H1 (cell line): Measurements from ENCODE around the gene RNF225.

Source experiments
- CREB1 ChIP-seq: IDR thresholded peaks from 2 replicates; pipeline ENCODE4 v1.6.1; 2012; ENCODE audit warnings: inconsistent platforms
- CTCF ChIP-seq, 3 experiments: IDR thresholded peaks; 1 replicate in 2 of 3; 2 replicates in 1 of 3; pipeline versions ENCODE4 v1.5.1 to v1.6.1; 2011; ENCODE audit warnings: low read length in 3 of 3, mild to moderate bottlenecking in 3 of 3, inconsistent platforms in 2 of 3, low read depth in 1 of 3, moderate library complexity in 1 of 3; ENCODE audit not compliant: insufficient read depth in 1 of 3; ENCODE audit errors: control extremely low read depth in 1 of 3
- EZH2 ChIP-seq: fragments of 200-600 bp; sonication (generic); IDR thresholded peaks from 2 replicates; pipeline ENCODE4 v1.7.1; 2012; ENCODE audit warnings: low read depth, mild to moderate bottlenecking, moderate library complexity, low read length, inconsistent platforms; ENCODE audit not compliant: severe bottlenecking
- MAX ChIP-seq: IDR thresholded peaks from 2 replicates; pipeline ENCODE4 v1.6.1; 2012; ENCODE audit warnings: inconsistent platforms
- POLR2A ChIP-seq, 2 experiments: IDR thresholded peaks; 1 replicate in 1 of 2; 2 replicates in 1 of 2; pipeline ENCODE4 v1.6.1; 2011; ENCODE audit warnings: low read depth in 2 of 2, low read length in 2 of 2, mild to moderate bottlenecking in 2 of 2; ENCODE audit errors: control extremely low read depth in 1 of 2
- SP2 ChIP-seq: IDR thresholded peaks from 2 replicates; pipeline ENCODE4 v1.6.1; 2012; ENCODE audit warnings: mild to moderate bottlenecking, low read length, inconsistent platforms
- SRF ChIP-seq: IDR thresholded peaks from 2 replicates; pipeline ENCODE4 v1.6.1; 2011; ENCODE audit warnings: mild to moderate bottlenecking, low read depth, low read length, moderate library complexity
- USF2 ChIP-seq: IDR thresholded peaks from 2 replicates; pipeline ENCODE4 v1.6.1; 2011; ENCODE audit warnings: low read length, improper control_type of control experiment

GRCh38 chr19:58440556-58440955 lies 45.1 kb downstream of the RNF225 start:
- TF ChIP-seq USF2 (no peak), SP2 (no peak), CREB1 (no peak), SRF (no peak), POLR2A (IDR thresholded peaks at IDR 0.05; ENCODE audit: control extremely low read depth in 1 of 2, low read depth in 2 of 2, low read length in 2 of 2) (no peak), CTCF (IDR thresholded peaks at IDR 0.05; ENCODE audit: control extremely low read depth in 1 of 3, insufficient read depth in 1 of 3, low read depth in 1 of 3, low read length in 3 of 3) (no peak), EZH2 (no peak), MAX (no peak)
